B cell (primary cell): ENCODE results near the gene TRIM2.

ENCODE experiments used
- CTCF ChIP-seq: fragments of 200-600 bp; IDR thresholded peaks from one replicate; pipeline ENCODE4 v1.8.0; 2022; ENCODE audit warnings: antibody characterized with exemption, mild to moderate bottlenecking
- EZH2 ChIP-seq: IDR thresholded peaks from 2 replicates; pipeline ENCODE4 v1.6.1; 2012; ENCODE audit warnings: borderline replicate concordance, low read depth, mild to moderate bottlenecking, moderate library complexity, low read length; ENCODE audit not compliant: insufficient read depth, poor library complexity, severe bottlenecking

GRCh38 chr4:153271820-153272219 is 67.6 kb downstream of the TRIM2 start:
- TF ChIP-seq CTCF (no peak), EZH2 (no peak)
